T-helper 2 cell treated with Interferon-gamma antibody and Interleukin-4, amounts not matched to agents 5 μg/mL and 100 μg/mL, for 36 hours (primary cell): ENCODE data around the gene CARM1.

ENCODE experiments used
- DNase-seq: peaks from one replicate; pipeline ENCODE4 v3.0.0; 2021; ENCODE audit warnings: low spot score
- H3K27ac Mint-ChIP-seq: one replicate; pipeline ENCODE4 v1.8.0; 2021; ENCODE audit warnings: mild to moderate bottlenecking, mixed read lengths
- H3K27me3 Mint-ChIP-seq: one replicate; pipeline ENCODE4 v1.8.0; 2021; ENCODE audit warnings: low read depth, mixed read lengths
- H3K36me3 Mint-ChIP-seq: one replicate; pipeline ENCODE4 v1.8.0; 2021; ENCODE audit warnings: low read depth, mixed read lengths
- H3K4me1 Mint-ChIP-seq: one replicate; pipeline ENCODE4 v1.8.0; 2021; ENCODE audit warnings: low read depth, mixed read lengths
- H3K4me3 Mint-ChIP-seq: one replicate; pipeline ENCODE4 v1.8.0; 2022; ENCODE audit warnings: mild to moderate bottlenecking, moderate library complexity, mixed read lengths
- H3K9me3 Mint-ChIP-seq: one replicate; pipeline ENCODE4 v1.8.0; 2021; ENCODE audit warnings: mixed read lengths

CARM1 gene

GRCh38 chr19:10870955-10871603, at the start of gene CARM1:
TSS of gene CARM1 (plus strand) at chr19:10871553. CDS start at chr19:10871703, 150 bp downstream.
- no peaks in the 10 kb centered on the region for H3K9me3 Mint-ChIP-seq
- peaks cover 27% of the 10 kb centered on the region for H3K4me1 Mint-ChIP-seq
- H3K36me3 Mint-ChIP-seq, result peaks cover 6% of the 10 kb centered on the region
- H3K27ac Mint-ChIP-seq, result peak within 1 kb of the TSS; percentile 95
- peak; percentile 98 for DNase-seq
- H3K4me3 Mint-ChIP-seq, result peak within 1 kb of the TSS; percentile 92
- H3K27me3 Mint-ChIP-seq, result no peaks in the 10 kb centered on the region

GRCh38 chr19:10823690-10824089, 47.7 kb upstream of the CARM1 start:
- Mint-ChIP-seq H3K27me3 (no peaks in the 10 kb centered on the region), H3K36me3 (peaks cover 59% of the 10 kb centered on the region), H3K27ac (no peak overlapping the region), H3K4me3 (no peak overlapping the region), H3K4me1 (peaks cover 5% of the 10 kb centered on the region), H3K9me3 (peaks cover 4% of the 10 kb centered on the region)
- DNase-seq, result no peak

GRCh38 chr19:10826231-10826630, 45.1 kb upstream of the CARM1 start:
- H3K4me3 Mint-ChIP-seq, result no peak overlapping the region
- peaks cover 37% of the 10 kb centered on the region for H3K36me3 Mint-ChIP-seq

GRCh38 chr19:10826846-10827245, 44.5 kb upstream of the CARM1 start:
- no peak for DNase-seq
- Mint-ChIP-seq H3K4me1 (no peaks in the 10 kb centered on the region), H3K9me3 (no peaks in the 10 kb centered on the region), H3K4me3 (no peak overlapping the region), H3K27ac (no peak overlapping the region), H3K27me3 (no peaks in the 10 kb centered on the region), H3K36me3 (peaks cover 34% of the 10 kb centered on the region)

More at GRCh38 chr19:10826231-10826630, 45.1 kb upstream of the CARM1 start:
- Mint-ChIP-seq H3K4me1 (no peaks in the 10 kb centered on the region), H3K27me3 (no peaks in the 10 kb centered on the region), H3K9me3 (no peaks in the 10 kb centered on the region), H3K27ac (no peak overlapping the region)
- no peak for DNase-seq

GRCh38 chr19:10828981-10829821, 42.2 kb upstream of the CARM1 start:
- Mint-ChIP-seq H3K9me3 (no peaks in the 10 kb centered on the region), H3K27ac (no peak overlapping the region), H3K36me3 (peaks cover 29% of the 10 kb centered on the region), H3K27me3 (no peaks in the 10 kb centered on the region), H3K4me3 (no peak overlapping the region), H3K4me1 (no peaks in the 10 kb centered on the region)
- no peak for DNase-seq

- Mint-ChIP-seq H3K36me3 (peaks cover 23% of the 10 kb centered on the region), H3K9me3 (no peaks in the 10 kb centered on the region), H3K27me3 (no peaks in the 10 kb centered on the region), H3K4me1 (no peaks in the 10 kb centered on the region), H3K27ac (no peak overlapping the region), H3K4me3 (no peak overlapping the region)
- DNase-seq, result no peak
Observed at GRCh38 chr19:10829967-10830366, 41.4 kb upstream of the CARM1 start.

GRCh38 chr19:10830370-10830769, 41.0 kb upstream of the CARM1 start:
- Mint-ChIP-seq H3K4me3 (no peak overlapping the region), H3K4me1 (peaks cover under 1% of the 10 kb centered on the region), H3K36me3 (peaks cover 24% of the 10 kb centered on the region), H3K27ac (no peak overlapping the region), H3K27me3 (no peaks in the 10 kb centered on the region), H3K9me3 (no peaks in the 10 kb centered on the region)
- DNase-seq, result no peak

GRCh38 chr19:10830931-10831779, 40.2 kb upstream of the CARM1 start:
- Mint-ChIP-seq H3K4me1 (peaks cover 4% of the 10 kb centered on the region), H3K4me3 (no peak overlapping the region), H3K27ac (no peak overlapping the region), H3K9me3 (peaks cover under 1% of the 10 kb centered on the region), H3K36me3 (peaks cover 23% of the 10 kb centered on the region), H3K27me3 (no peaks in the 10 kb centered on the region)
- DNase-seq, result no peak

- H3K27me3 Mint-ChIP-seq, result no peaks in the 10 kb centered on the region
- H3K36me3 Mint-ChIP-seq, result peaks cover 22% of the 10 kb centered on the region
- H3K4me1 Mint-ChIP-seq, result peaks cover 12% of the 10 kb centered on the region
- H3K9me3 Mint-ChIP-seq, result peaks cover 5% of the 10 kb centered on the region
- DNase-seq, result no peak
- H3K27ac Mint-ChIP-seq, result no peak overlapping the region
- no peak overlapping the region for H3K4me3 Mint-ChIP-seq
Observed at GRCh38 chr19:10831987-10832938, 39.1 kb upstream of the CARM1 start.

- H3K36me3 Mint-ChIP-seq, result peaks cover 19% of the 10 kb centered on the region
- no peak overlapping the region for H3K4me3 Mint-ChIP-seq
- H3K27ac Mint-ChIP-seq, result no peak overlapping the region
- DNase-seq, result no peak
- H3K4me1 Mint-ChIP-seq, result peaks cover 12% of the 10 kb centered on the region
- no peaks in the 10 kb centered on the region for H3K27me3 Mint-ChIP-seq
- H3K9me3 Mint-ChIP-seq, result peaks cover 5% of the 10 kb centered on the region
Observed at GRCh38 chr19:10832939-10833296, 38.4 kb upstream of the CARM1 start.

GRCh38 chr19:10835089-10835753, 36.1 kb upstream of the CARM1 start:
- peak overlapping the region; percentile 99 for H3K27ac Mint-ChIP-seq
- no peak for DNase-seq
- H3K27me3 Mint-ChIP-seq, result no peaks in the 10 kb centered on the region
- peaks cover 19% of the 10 kb centered on the region for H3K36me3 Mint-ChIP-seq
- peak overlapping the region; percentile 95 for H3K4me3 Mint-ChIP-seq
- peaks cover 9% of the 10 kb centered on the region for H3K9me3 Mint-ChIP-seq
- peaks cover 12% of the 10 kb centered on the region for H3K4me1 Mint-ChIP-seq

- peaks cover 9% of the 10 kb centered on the region for H3K9me3 Mint-ChIP-seq
- peak; percentile 95 for DNase-seq
- H3K4me3 Mint-ChIP-seq, result peak within 1 kb of the TSS; percentile 95
- H3K27ac Mint-ChIP-seq, result peak within 1 kb of the TSS; percentile 99
- peaks cover 19% of the 10 kb centered on the region for H3K36me3 Mint-ChIP-seq
- peaks cover 12% of the 10 kb centered on the region for H3K4me1 Mint-ChIP-seq
- no peaks in the 10 kb centered on the region for H3K27me3 Mint-ChIP-seq
Observed at GRCh38 chr19:10835754-10836478, 35.4 kb upstream of the CARM1 start, which contains the start of gene TMED1. TSS of gene TMED1 (minus strand) at chr19:10836212. CDS start at chr19:10836191, 21 bp downstream.
